Esophagus mucosa (tissue), 1 donor: ENCODE measurements around the gene SLC45A1. TPM values are rescaled to one million over a fixed set of nuclear protein-coding genes. Genes with fewer than 3 reads are reported as not detected.

Experiments
- ATAC-seq: fragments of 200-7000 bp; cut with Tn5 transposase; one replicate; pipeline ENCODE4 v1.9.1; 2020
- total RNA-seq: library from RNA; stranded (reverse); gene quantifications from one replicate; pipeline ENCODE4 v1.2.4, GENCODE V29; 2023
- donor health status: DM: yes; HTN: yes; CAD: no.

The SLC45A1 gene
- total RNA-seq, 1 donor from 2014 or later = 0.20 TPM

GRCh38 chr1:8355439-8356255, 37.7 kb downstream of the SLC45A1 start:
- ATAC-seq = no peak

DNA sequence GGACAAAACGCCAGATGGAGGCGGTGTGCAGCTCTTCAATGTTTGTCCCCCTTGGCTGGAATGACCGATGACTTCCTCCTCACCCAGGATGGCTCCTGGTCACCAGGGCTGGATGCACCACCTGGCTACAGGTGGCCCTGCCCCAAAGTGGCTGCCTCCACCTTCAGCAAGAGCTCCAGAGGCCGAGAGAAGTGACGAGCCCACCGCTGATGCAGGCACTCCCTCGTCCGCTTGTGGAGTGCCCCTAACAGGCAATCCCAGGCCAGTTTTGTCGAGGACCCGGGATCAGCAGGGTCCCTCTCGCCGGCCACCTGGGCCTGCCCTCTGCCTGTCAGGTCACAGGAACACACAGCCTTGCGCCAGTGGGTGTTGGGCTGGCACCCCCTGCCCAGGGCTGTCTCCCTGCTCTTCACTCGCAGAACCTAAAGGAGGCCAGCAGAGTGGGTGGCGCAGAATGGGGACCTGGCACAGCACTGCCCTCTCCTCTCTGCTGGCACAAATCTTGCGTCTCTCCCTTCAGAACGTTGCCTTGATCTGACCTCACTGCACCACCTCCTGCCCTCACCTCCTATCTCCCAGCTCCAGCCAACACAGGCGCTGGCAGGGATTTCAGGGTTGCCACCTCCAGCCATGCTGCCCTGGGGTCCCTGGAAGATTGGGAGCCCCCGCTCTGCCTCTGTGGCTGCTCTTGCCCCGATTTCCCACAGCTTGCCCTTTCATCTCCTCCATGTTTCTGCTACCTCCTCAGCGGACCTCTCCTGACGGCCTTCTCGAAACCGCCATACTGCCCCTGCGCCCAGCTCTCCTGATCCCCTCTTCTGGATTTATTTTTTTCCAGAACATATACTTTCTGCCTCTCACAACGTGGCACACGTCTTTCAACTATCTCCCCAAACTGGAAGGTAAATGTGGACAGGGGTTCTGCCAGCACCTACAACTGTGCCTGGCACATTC, 38.6 kb downstream of the SLC45A1 start:
- no peak for ATAC-seq

DNA sequence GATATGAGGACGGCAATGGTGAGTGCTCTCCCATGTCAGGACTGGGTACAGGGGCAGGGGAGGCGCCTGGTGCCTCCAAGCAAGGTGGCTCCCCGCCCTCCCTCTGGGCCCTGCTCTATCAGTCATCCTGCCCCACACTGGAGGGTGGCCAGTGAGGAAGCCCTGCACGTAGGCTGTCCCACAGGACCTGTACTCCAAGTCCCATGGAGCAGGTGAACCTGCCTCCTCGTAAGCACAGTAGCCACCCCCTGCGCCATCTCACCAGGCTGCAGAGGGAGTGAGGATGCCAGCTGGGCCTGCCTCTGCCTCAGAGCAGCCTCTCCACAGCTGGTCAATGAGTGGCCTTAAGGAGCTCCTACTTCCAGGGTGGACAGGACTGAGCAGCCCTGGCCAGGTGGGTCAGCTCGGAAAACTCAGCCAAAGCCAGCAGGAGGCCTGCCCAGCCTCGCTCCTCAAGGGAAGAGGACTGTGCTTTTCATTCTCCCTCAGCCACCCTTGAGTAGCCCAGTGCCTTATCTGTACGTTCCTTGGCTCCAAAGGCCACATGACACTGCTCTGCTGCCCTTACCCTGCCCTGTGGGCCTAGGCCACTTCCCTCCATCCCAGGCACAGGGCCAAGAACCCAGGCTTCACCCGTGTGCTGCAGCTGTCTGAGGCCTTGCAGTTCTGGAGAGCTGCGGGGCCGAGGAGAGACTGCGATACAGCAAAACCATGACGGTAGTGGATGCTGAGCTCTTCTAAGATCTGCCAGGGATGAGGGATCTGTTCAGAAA, 39.6 kb downstream of the SLC45A1 start:
- no peak for ATAC-seq

DNA sequence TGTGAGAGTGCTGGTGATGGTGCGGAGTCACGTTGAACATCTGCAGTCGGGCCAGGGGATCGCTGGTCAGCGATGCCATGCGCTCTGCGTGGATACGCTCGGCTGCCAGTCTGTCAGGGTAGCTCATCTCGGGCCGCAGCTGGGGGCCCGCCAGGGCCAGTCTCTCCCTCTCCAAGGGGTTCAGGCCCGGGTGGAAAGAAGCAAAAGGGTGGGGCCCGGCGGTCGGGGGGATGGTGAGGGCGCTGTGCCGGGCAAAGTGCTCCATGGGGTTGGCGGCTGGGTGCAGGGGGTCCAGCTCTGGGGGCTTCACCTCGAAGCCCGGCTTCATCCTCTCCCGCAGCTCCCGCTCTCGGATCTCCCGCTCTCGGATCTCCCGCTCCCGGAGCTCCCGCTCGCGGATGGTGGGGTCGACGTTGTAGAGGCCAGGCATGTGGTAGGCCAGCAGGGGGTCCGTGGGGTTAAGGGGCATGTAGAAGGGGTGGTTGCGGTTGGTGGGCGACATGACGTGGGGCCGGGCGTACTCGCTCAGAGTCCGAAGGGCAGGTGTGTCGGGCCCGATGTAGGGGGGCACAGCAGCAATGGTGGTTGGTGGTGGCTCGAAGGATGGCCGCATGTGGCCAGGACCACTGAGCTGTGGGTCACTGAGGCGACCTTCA, 40.5 kb downstream of the SLC45A1 start:
- ATAC-seq = no peak

- no peak for ATAC-seq
These were observed 41.1 kb downstream of the SLC45A1 start for GRCh38 chr1:8358897-8359616.

DNA sequence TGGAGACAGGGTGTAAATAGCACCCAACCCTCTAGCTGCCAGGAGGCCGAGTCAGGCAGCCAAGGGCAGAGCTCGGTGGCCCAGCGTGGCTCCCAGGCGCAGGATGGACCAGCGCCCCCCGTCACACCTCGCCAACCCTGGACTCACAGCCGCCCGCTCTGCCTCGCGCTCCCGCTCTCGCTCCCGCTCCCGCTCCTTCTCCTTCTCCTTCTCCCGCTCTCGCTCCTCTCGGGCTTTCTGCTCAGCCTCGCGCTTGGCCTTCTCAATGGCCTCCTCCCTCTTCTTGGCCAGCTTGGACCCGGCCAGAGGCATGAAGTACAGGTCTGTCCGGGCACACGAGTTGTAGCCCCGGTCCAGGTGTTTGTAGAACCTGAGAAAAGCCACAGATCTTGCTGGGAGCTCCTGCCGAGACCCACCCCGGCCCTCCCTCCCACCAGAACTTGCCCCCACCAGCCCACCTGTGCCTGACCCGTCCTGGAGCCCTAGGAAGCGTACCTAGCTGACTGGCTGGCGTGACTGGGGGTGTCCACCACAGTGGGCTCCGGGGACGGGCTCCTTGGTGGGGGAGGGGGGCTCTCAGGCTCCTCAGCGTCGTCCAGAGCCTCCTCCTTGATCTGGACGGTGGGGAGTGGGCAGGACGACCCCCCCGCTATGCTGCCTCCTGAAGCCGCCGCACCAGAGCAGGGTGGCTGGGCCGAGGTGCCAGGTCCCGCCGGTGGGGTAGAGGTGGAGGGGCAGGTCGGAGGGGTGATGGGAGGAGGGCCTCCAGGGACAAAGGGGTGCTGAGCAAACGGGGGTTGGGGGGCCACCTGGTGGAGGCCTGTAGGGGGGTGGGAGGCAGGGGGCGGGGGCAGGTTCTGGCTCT, 41.9 kb downstream of the SLC45A1 start:
- no peak for ATAC-seq

- no peak for ATAC-seq
These were observed 42.7 kb downstream of the SLC45A1 start for GRCh38 chr1:8360493-8361197.

DNA sequence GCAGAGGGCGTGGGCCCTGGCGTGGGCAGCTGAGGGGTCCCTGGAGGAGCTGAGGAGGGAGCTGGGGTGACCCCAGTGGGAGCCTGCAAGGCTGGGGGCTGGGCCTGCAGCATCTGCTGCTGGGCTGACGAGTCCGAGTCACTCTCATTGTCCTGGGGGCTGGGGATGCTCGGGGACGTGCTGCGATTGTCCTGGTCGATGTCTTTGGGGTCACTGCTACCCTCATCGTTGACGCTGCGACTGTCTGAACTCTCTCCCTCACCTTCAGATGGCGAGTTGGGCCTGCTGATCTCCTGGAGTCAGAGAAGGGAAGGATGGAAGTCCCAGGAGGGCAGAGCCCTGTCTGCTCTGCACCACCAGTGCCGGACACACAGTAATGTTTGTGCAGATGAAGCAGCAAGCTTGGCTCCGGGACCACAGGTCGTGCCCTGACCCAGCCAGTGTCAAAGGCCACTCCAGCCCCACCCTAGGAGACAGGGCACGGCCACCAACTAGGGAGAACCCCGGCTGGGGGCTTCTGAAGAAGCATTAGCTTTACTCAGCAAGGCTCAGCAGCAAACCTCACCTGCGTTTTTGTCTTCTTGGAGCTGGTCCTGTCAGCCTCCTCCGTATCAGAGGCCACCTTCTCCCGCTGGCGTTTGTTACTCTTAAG, 43.4 kb downstream of the SLC45A1 start:
- ATAC-seq = no peak

GRCh38 chr1:8362701-8363101, 44.8 kb downstream of the SLC45A1 start:
- no peak for ATAC-seq

GRCh38 chr1:8363186-8363766, 45.4 kb downstream of the SLC45A1 start:
- no peak for ATAC-seq

DNA sequence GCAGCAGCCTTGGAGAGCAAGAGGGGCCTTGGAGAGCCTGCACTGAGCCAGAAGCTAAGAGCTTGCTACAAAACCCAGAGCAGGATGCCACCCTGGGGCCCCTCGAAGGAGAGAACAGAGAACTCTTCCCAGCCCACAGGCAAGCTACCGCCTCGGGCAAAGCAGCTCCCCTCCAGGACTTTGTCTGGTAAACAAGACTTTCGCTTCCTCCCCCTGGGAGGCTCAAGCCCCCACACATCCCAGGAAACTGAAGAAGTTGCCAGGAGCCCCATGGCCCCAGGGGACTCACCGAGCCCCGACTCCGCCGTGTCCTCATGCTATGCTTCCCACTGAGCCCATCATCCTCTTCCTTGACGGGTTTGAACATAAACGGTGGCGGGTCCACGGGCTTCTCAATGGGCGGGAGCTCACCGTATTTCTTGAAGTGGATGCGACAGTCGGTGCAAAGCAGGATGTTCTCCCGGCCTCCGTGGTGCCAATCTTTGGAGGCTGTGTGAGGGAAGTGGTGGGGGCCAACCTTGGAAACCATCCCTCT, 45.9 kb downstream of the SLC45A1 start:
- no peak for ATAC-seq

GRCh38 chr1:8364528-8365442, 46.9 kb downstream of the SLC45A1 start:
- no peak for ATAC-seq

DNA sequence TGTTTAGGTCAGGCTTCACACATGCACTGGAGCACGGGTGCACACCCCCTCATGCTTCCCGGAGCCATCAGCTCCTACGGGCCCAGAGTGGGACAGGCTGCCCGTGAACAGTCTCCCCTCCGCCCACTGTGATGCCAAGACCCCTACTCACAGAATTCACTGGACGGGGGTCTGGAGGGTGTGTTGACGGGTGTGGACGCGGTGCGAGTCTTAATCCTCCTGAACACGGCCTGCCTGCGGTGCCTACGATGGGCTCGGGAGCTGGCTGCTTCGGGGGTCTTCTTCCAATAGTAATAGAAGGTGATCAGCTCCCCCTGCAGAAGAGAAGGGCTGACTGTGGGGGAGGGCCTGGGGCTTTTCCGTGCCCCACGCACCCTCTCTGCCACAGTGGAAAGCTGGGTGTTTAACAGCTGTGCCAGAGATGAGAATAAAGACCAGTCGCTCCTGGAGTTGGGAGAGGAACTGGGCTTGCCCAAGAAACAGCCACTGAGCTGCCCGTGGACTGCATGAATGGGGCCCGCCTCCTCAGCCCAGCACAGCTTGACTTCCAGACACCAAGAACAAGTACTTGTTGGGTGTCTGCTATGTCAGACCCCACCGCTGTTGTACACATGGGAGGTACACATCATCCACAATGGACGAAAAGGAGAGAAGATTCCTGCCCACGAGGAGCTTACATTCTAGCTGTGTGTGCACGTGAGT, 47.9 kb downstream of the SLC45A1 start:
- ATAC-seq = no peak

- ATAC-seq = no peak
These were observed 49.8 kb downstream of the SLC45A1 start for GRCh38 chr1:8367571-8368194.

GRCh38 chr1:8368956-8369639, 51.2 kb downstream of the SLC45A1 start:
- ATAC-seq = no peak
